Keratinocyte (primary cell): ENCODE measurements around the gene CHGA. TPM values are rescaled to one million over a fixed set of nuclear protein-coding genes. Genes with fewer than 3 reads are reported as not detected.

Experiments used
- DNase-seq: peaks from one replicate; pipeline ENCODE4 v3.0.0-alpha.2; 2011; ENCODE audit warnings: low read depth, missing footprints, low spot score
- FAIRE-seq: peaks from 2 replicates; lab custom pipeline; 2011; peaks lifted over from hg19 to GRCh38; lab: Jason Lieb, UNC
- H2AFZ ChIP-seq: 2 replicates; pipeline ENCODE4 v1.6.0; 2012; ENCODE audit warnings: low read length, control low read depth, inconsistent platforms; ENCODE audit not compliant: control insufficient read depth
- H3K27ac ChIP-seq: 2 replicates; pipeline ENCODE4 v1.5.1; 2011; ENCODE audit warnings: low read length; ENCODE audit not compliant: control insufficient read depth, insufficient read depth
- H3K27me3 ChIP-seq: 3 replicates; pipeline ENCODE4 v1.6.0; 2011; ENCODE audit warnings: low read length; ENCODE audit not compliant: control insufficient read depth, insufficient read depth; ENCODE audit errors: extremely low read depth
- H3K36me3 ChIP-seq, 2 experiments: 2 replicates in 1 of 2; 3 replicates in 1 of 2; pipeline ENCODE4 v1.5.1; 2011; ENCODE audit warnings: low read length in 2 of 2, mild to moderate bottlenecking in 1 of 2; ENCODE audit not compliant: control insufficient read depth in 2 of 2, insufficient read depth in 2 of 2; ENCODE audit errors: extremely low read depth in 1 of 2
- H3K4me1 ChIP-seq: 3 replicates; pipeline ENCODE4 v1.5.1; 2011; ENCODE audit warnings: low read length; ENCODE audit not compliant: control insufficient read depth, insufficient read depth; ENCODE audit errors: extremely low read depth
- H3K4me2 ChIP-seq: 3 replicates; pipeline ENCODE4 v1.6.0; 2011; ENCODE audit warnings: low read depth, low read length; ENCODE audit not compliant: control insufficient read depth, insufficient read depth; ENCODE audit errors: extremely low read depth
- H3K4me3 ChIP-seq, 3 experiments: fragments of 200-600 bp in 1 of 3; sonication (generic) in 1 of 3; 2 replicates in 2 of 3; 3 replicates in 1 of 3; pipeline ENCODE4 v1.5.1; 2011 to 2016; ENCODE audit warnings: low read length in 3 of 3, mild to moderate bottlenecking in 3 of 3, control low read depth in 2 of 3, inconsistent platforms in 1 of 3, low read depth in 1 of 3, mixed read lengths in 1 of 3, mixed run types in 1 of 3, moderate library complexity in 1 of 3; ENCODE audit not compliant: control insufficient read depth in 2 of 3, insufficient read depth in 2 of 3; ENCODE audit errors: extremely low read depth in 1 of 3
- H3K79me2 ChIP-seq: 2 replicates; pipeline ENCODE4 v1.6.0; 2012; ENCODE audit warnings: low read length; ENCODE audit not compliant: control insufficient read depth, insufficient read depth
- H3K9ac ChIP-seq: 3 replicates; pipeline ENCODE4 v1.6.0; 2011; ENCODE audit warnings: low read length; ENCODE audit not compliant: control insufficient read depth, insufficient read depth; ENCODE audit errors: extremely low read depth
- H3K9me1 ChIP-seq: 3 replicates; pipeline ENCODE4 v1.6.0; 2011; ENCODE audit warnings: low read length; ENCODE audit not compliant: control insufficient read depth, insufficient read depth; ENCODE audit errors: extremely low read depth
- H3K9me3 ChIP-seq: 2 replicates; pipeline ENCODE4 v1.5.1; 2012; ENCODE audit warnings: low read depth, low read length; ENCODE audit not compliant: control insufficient read depth
- H4K20me1 ChIP-seq: 3 replicates; pipeline ENCODE4 v1.6.0; 2011; ENCODE audit warnings: low read length; ENCODE audit not compliant: control insufficient read depth, insufficient read depth; ENCODE audit errors: extremely low read depth
- CTCF ChIP-seq, 3 experiments: IDR thresholded peaks in 1 of 3; conservative IDR thresholded peaks in 1 of 3; optimal IDR thresholded peaks in 1 of 3; 2 replicates in 2 of 3; 3 replicates in 1 of 3; pipeline versions ENCODE3 to v1.5.1; 2011; ENCODE audit warnings: low read length in 3 of 3, mild to moderate bottlenecking in 3 of 3, moderate library complexity in 2 of 3, control low read depth in 1 of 3, inconsistent platforms in 1 of 3; ENCODE audit not compliant: insufficient read depth in 2 of 3; ENCODE audit errors: extremely low read depth in 1 of 3
- EZH2 ChIP-seq: IDR thresholded peaks from one replicate; pipeline ENCODE4 v1.6.1; 2012; ENCODE audit warnings: inconsistent platforms, mild to moderate bottlenecking, low read length, moderate library complexity
- dilution Hi-C: fragments of 300-500 bp; cut with MboI; formaldehyde crosslinking; loops from one replicate; pipeline ENCODE4 v1.7.0; 2020; ENCODE audit warnings: low sequenced_read_pairs; ENCODE audit not compliant: extremely low pct_ligation_motif_present
- polyA plus RNA-seq, 5 experiments: library from polyadenylated mRNA; depleted of rRNA in 3 of 5; stranded (reverse) in 3 of 5; stranded (forward) in 1 of 5; unstranded in 1 of 5; fragments of >200 nt; gene quantifications; 1 replicate in 1 of 5; 2 replicates in 3 of 5; 3 replicates in 1 of 5; pipeline versions ENCODE4 v1.2.1 to v1.2.3, GENCODE V29; 2011 to 2012; ENCODE audit warnings: missing spikeins in 2 of 5, low read depth in 1 of 5, low replicate concordance in 1 of 5

The CHGA gene
- polyA plus RNA-seq, 1 donor (not counting 4 experiments of a cell fraction or from before 2014, with no cell fraction given) = 0.04 TPM

GRCh38 chr14:92949496-92950192 lies 26.7 kb downstream of the CHGA start:
- H2AFZ ChIP-seq = no peak overlapping the region
- no peaks in the 10 kb centered on the region for H3K9me3 ChIP-seq
- H3K4me2 ChIP-seq = no peak overlapping the region
- H3K4me1 ChIP-seq = peaks cover 8% of the 10 kb centered on the region
- H3K27me3 ChIP-seq = no peaks in the 10 kb centered on the region
- H3K36me3 ChIP-seq = peaks cover 22 to 49% of the 10 kb centered on the region in 2 experiments
- H3K4me3 ChIP-seq = no peak overlapping the region
- no peaks in the 10 kb centered on the region for H3K79me2 ChIP-seq
- no peak for DNase-seq
- dilution Hi-C loops = no loop called here
- no peak for FAIRE-seq
- no peaks in the 10 kb centered on the region for H4K20me1 ChIP-seq
- H3K9me1 ChIP-seq = no peaks in the 10 kb centered on the region
- TF ChIP-seq EZH2 (no peak), CTCF (optimal IDR thresholded peaks at IDR 0.05 in 1 of 3, IDR thresholded peaks at IDR 0.05 in 1 of 3, conservative IDR thresholded peaks at IDR 0.05 in 1 of 3; ENCODE audit: extremely low read depth in 1 of 3, insufficient read depth in 2 of 3, low read length in 3 of 3) (no peak)
- H3K9ac ChIP-seq = no peak overlapping the region
- no peak overlapping the region for H3K27ac ChIP-seq

- DNase-seq (no peak), FAIRE-seq (no peak)
- H3K27ac ChIP-seq = no peak overlapping the region
- TF ChIP-seq EZH2 = no peak
- no peak for TF ChIP-seq CTCF (optimal IDR thresholded peaks at IDR 0.05 in 1 of 3, IDR thresholded peaks at IDR 0.05 in 1 of 3, conservative IDR thresholded peaks at IDR 0.05 in 1 of 3; ENCODE audit: extremely low read depth in 1 of 3, insufficient read depth in 2 of 3, low read length in 3 of 3)
- no peak overlapping the region for H3K9ac ChIP-seq
- no peaks in the 10 kb centered on the region for H3K9me1 ChIP-seq
- no peak overlapping the region for H3K4me2 ChIP-seq
- peaks cover 19 to 46% of the 10 kb centered on the region in 2 experiments for H3K36me3 ChIP-seq
- H3K27me3 ChIP-seq = no peaks in the 10 kb centered on the region
- H4K20me1 ChIP-seq = no peaks in the 10 kb centered on the region
- peaks cover 8% of the 10 kb centered on the region for H3K4me1 ChIP-seq
- H3K79me2 ChIP-seq = no peaks in the 10 kb centered on the region
- H3K9me3 ChIP-seq = no peaks in the 10 kb centered on the region
- no peak overlapping the region for H3K4me3 ChIP-seq
- dilution Hi-C loops = no loop called here
- no peak overlapping the region for H2AFZ ChIP-seq
These were observed 27.2 kb downstream of the CHGA start for GRCh38 chr14:92950193-92950540.
